A673 (cell line): Measurements from ENCODE around the gene DNAJC1. TPM values are rescaled to one million over a fixed set of nuclear protein-coding genes. Genes with fewer than 3 reads are reported as not detected.

ENCODE experiments used
- BruUV-seq: library from RNA; stranded (reverse); fragments of 400-500 nt; replicated peaks from 2 replicates; lab custom pipeline; 2021; lab: Mats Ljungman, UMichigan
- CTCF ChIA-PET: fragments of 300-600 bp; sonication (Branson Sonifier 250); formaldehyde crosslinking; loops from one replicate; lab custom pipeline; 2022; ENCODE audit warnings: antibody characterized with exemption; lab: Charles Lee
- POLR2A ChIA-PET: fragments of 300-600 bp; sonication (Branson Sonifier 250); formaldehyde crosslinking; loops from one replicate; lab custom pipeline; 2022; ENCODE audit warnings: antibody characterized with exemption; ENCODE audit not compliant: low non-redundant PET; lab: Charles Lee
- DNase-seq: peaks from one replicate; pipeline ENCODE4 v3.0.0-alpha.2; 2015; ENCODE audit warnings: low spot score
- H3K27ac ChIP-seq: fragments of 200-600 bp; sonication (generic); 2 replicates; pipeline ENCODE4 v1.5.1; 2016; ENCODE audit warnings: mixed run types, low read depth, mild to moderate bottlenecking, mixed read lengths, antibody characterized with exemption, low read length; ENCODE audit not compliant: poor library complexity, severe bottlenecking
- H3K27me3 ChIP-seq: fragments of 200-600 bp; sonication (generic); replicated peaks from 2 replicates; pipeline ENCODE4 v1.6.1; 2017; ENCODE audit warnings: mixed run types, low read depth, mild to moderate bottlenecking, mixed read lengths, antibody characterized with exemption, low read length; ENCODE audit not compliant: insufficient read depth, poor library complexity
- H3K36me3 ChIP-seq: fragments of 200-600 bp; sonication (generic); 2 replicates; pipeline ENCODE4 v1.6.1; 2016; ENCODE audit warnings: mixed run types, mild to moderate bottlenecking, mixed read lengths, antibody characterized with exemption, low read length; ENCODE audit not compliant: insufficient read depth, poor library complexity, severe bottlenecking
- H3K4me1 ChIP-seq: fragments of 200-600 bp; sonication (generic); 2 replicates; pipeline ENCODE4 v1.6.1; 2017; ENCODE audit warnings: mixed run types, mild to moderate bottlenecking, mixed read lengths, antibody characterized with exemption, low read length; ENCODE audit not compliant: insufficient read depth, poor library complexity, severe bottlenecking
- H3K4me3 ChIP-seq: fragments of 200-600 bp; sonication (generic); 2 replicates; pipeline ENCODE4 v1.5.1; 2016; ENCODE audit warnings: low read depth, mixed run types, mild to moderate bottlenecking, mixed read lengths, low read length; ENCODE audit not compliant: poor library complexity, severe bottlenecking
- H3K9me3 ChIP-seq: fragments of 200-600 bp; sonication (generic); 2 replicates; pipeline ENCODE4 v1.6.1; 2016; ENCODE audit warnings: mixed run types, low read depth, mild to moderate bottlenecking, mixed read lengths, antibody characterized with exemption, low read length; ENCODE audit not compliant: poor library complexity, severe bottlenecking
- EZH2 ChIP-seq: fragments of 200-600 bp; sonication (generic); IDR thresholded peaks from 2 replicates; pipeline ENCODE4 v1.6.1; 2017; ENCODE audit warnings: borderline replicate concordance, low read depth, mild to moderate bottlenecking, mixed read lengths, antibody characterized with exemption, low read length; ENCODE audit not compliant: poor library complexity, severe bottlenecking
- intact Hi-C: fragments of 100-400 bp; cut with micrococcal nuclease; formaldehyde crosslinking; loops from one replicate; pipeline ENCODE4 v1.10.0; 2022; ENCODE audit not compliant: unreplicated experiment
- total RNA-seq: library from RNA; stranded (reverse); gene quantifications from 2 replicates; pipeline ENCODE4 v1.2.3, GENCODE V29; 2021
- TF ChIP-seq, protein P1 (sequence below): fragments of 300-800, 200-600 bp; sonication (generic); conservative IDR thresholded peaks from 2 replicates; pipeline ENCODE4 v1.5.1; 2017; ENCODE audit warnings: low read depth, mild to moderate bottlenecking, antibody characterized with exemption, low read length, moderate library complexity, mixed read lengths

DNAJC1 gene
- total RNA-seq, 1 experiment from 2014 or later = 21.2 TPM

DNA sequence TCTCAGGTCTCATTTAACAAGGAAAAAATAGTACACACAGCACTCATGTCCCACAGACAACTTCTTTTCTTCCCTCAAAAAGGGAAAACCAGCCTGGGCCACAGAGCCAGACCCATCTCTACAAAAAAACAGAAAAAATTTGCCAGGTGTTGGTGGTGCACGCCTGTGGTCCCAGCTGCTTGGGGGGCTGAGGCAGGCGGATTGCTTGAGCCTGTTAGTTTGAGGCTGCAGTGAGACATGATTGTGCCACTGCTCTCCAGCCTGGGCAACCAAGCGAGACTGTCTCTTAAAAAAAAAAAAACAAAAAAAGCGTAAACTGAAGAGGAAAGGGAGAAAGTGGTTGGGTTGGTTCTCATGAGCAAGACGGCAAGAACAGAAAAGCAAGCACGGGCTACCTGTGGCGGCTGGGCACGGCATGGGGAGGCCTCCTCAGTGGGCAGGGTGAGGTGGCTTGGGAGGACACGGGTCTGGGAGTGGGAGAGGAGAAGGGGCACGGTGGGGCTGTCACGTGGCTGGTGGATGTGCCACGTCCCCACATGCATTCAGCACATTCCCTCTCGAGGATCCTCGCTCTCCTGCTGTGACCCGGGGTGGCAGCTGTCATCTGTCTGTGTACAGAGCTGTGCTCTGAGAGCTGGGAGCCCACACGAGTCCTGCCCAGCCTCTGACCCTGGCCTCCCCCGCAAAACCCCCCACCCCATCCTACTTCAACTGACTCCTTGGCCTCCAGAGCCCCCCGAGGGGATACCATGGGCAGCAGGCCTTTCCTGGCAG lies 249.8 kb downstream of the DNAJC1 start:
- H3K4me3 ChIP-seq = no peak overlapping the region
- DNase-seq = no peak
- H3K36me3 ChIP-seq = no peaks in the 10 kb centered on the region
- intact Hi-C loops = no loop called here
- no peaks in the 10 kb centered on the region for H3K4me1 ChIP-seq
- no peaks in the 10 kb centered on the region for H3K9me3 ChIP-seq
- no peaks in the 10 kb centered on the region for H3K27me3 ChIP-seq
- BruUV-seq = no TSS peak
- POLR2A ChIA-PET = no interaction called here
- TF ChIP-seq, protein P1, sequence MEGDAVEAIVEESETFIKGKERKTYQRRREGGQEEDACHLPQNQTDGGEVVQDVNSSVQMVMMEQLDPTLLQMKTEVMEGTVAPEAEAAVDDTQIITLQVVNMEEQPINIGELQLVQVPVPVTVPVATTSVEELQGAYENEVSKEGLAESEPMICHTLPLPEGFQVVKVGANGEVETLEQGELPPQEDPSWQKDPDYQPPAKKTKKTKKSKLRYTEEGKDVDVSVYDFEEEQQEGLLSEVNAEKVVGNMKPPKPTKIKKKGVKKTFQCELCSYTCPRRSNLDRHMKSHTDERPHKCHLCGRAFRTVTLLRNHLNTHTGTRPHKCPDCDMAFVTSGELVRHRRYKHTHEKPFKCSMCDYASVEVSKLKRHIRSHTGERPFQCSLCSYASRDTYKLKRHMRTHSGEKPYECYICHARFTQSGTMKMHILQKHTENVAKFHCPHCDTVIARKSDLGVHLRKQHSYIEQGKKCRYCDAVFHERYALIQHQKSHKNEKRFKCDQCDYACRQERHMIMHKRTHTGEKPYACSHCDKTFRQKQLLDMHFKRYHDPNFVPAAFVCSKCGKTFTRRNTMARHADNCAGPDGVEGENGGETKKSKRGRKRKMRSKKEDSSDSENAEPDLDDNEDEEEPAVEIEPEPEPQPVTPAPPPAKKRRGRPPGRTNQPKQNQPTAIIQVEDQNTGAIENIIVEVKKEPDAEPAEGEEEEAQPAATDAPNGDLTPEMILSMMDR = no peak
- no peak for TF ChIP-seq EZH2
- CTCF ChIA-PET = no interaction called here
- no peak overlapping the region for H3K27ac ChIP-seq

DNA sequence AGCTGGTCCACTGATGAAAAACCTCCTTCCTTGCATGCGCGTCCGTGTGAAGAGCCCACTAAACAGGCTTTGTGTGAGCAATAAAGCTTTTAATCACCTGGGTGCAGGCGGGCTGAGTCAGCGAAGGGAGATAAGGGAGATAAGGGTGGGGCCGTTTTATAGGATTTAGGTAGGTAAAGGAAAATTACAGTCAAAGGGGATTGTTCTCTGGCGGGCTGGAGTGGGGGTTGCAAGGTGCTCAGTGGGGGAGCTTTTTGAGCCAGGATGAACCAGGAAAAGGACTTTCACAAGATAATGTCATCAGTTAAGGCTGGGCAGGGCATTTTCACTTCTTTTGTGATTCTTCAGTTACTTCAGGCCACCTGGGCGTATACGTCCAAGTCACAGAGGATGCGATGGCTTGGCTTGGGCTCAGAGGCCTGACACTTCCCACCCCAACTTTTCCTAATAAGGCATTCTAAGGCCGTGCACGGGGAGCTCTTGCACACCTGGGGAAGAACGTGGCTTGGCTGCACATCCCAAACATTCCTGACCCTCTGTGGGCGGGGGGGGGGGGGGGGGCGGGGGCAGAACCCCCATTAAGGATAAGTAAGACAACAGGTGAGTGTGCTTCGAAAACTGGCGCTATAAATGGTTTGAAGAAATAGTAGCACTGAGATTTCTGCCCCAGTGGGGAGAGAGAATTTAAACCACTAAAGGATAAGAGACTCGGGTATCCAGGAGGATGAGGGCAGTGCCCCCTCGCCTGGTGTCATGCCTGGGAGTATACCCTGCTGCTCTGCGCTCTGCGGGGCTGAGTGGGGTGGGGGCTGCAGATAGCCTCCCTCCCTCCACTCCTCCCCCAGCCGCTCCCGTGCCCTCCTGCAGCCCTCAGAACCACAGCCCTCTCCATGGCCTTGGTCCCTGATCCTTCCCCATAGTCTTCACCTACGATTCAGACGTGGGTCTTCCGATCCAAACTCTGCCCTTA lies 251.9 kb downstream of the DNAJC1 start:
- Histone ChIP-seq H3K9me3 (no peaks in the 10 kb centered on the region), H3K27me3 (no peaks in the 10 kb centered on the region), H3K4me1 (no peaks in the 10 kb centered on the region), H3K27ac (no peak overlapping the region), H3K36me3 (no peaks in the 10 kb centered on the region), H3K4me3 (no peak overlapping the region)
- no TSS peak for BruUV-seq
- DNase-seq = no peak
- intact Hi-C loops = no loop called here
- POLR2A ChIA-PET = no interaction called here
- CTCF ChIA-PET = no interaction called here
- no peak for TF ChIP-seq EZH2
- TF ChIP-seq, protein P1 = no peak

DNA sequence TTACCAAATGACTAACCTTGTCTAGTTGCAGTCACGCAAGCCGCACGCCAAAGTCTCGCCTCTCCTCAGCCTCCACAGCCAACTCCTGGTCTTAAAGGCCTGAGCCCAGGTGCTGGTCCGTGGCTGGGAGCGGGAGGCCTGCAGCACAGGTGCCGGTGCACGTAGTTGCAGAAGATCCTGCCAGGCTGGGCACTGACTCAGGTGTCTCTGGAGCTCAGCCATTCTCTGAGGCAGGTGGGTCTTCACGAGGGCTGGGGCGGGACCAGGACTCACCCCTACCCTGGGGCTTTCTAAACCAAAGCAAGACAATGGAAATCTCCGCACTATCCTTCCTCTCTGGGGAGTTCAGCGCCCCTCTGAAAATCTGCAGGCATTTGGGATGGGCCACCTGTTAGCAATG lies 253.1 kb downstream of the DNAJC1 start:
- Histone ChIP-seq H3K36me3 (no peaks in the 10 kb centered on the region), H3K27me3 (no peaks in the 10 kb centered on the region), H3K4me1 (no peaks in the 10 kb centered on the region), H3K9me3 (no peaks in the 10 kb centered on the region), H3K4me3 (no peak overlapping the region), H3K27ac (no peak overlapping the region)
- intact Hi-C loops = no loop called here
- DNase-seq = no peak
- BruUV-seq = no TSS peak
- TF ChIP-seq EZH2 = no peak
- TF ChIP-seq, protein P1 = no peak
- CTCF ChIA-PET = no interaction called here
- POLR2A ChIA-PET = no interaction called here
